GM10847 (cell line): ENCODE measurements around the gene SNN.

Experiments
- POLR2A ChIP-seq: IDR thresholded peaks from 2 replicates; pipeline ENCODE4 v1.6.1; 2011; ENCODE audit not compliant: insufficient read length; ENCODE audit errors: extremely low read depth

The SNN gene

DNA sequence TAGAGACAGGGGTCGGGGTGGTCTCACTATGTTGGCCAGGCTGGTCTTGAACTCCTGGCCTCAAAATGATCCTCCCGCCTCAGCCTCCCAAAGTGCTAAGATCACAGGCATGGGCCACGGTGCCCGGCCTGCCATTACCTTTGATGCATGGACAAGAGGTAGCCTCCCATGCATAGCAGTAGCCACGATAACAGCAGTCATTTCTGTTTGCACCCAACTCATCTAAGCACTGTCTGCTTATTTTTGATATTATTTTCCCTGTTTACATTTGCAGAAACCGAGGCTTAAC is 37.5 kb upstream of the SNN start:
- TF ChIP-seq POLR2A: no peak

DNA sequence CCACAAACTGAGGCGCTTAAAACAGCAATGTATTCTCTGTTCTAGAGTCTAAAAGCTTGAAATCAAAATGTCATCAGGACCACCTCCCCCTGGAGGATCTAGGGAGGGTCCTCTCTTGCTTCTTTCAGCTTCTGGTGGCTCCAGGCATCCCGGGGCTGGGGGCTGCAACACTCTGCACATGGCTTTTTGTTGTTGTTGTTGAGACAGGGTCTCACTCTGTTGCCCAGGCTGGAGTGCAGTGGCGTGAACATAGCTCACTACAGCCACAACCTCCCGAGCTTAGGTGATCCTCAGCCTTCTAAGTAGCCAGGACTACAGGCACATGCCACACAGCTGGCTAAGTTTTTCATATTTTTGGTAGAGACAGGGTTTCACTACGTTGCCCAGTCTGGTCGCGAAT is 37.0 kb upstream of the SNN start:
- TF ChIP-seq POLR2A: no peak

DNA sequence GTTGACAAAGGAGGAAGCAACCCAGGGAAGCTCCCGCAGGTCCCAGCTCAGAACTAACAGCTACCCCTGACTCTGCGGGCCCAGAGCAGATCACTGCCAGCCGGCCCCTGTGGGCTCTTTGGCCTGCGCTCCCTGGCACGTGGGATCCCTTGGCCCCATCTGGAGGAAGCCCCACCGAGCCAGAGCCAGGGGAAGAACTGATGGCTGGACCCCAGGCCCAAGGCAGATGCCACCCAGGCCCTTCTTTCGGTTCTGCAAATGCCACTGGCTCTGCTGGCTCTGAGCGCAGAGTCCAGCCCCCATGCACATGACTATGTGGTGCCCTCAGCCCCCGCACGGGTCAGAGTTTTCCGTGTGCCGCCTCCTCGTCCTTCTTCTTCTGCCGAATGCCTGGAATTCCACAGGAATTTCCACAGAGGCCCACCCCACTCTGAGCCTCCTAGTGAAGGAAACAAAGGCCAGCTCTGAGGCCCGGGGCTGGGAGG is 35.8 kb upstream of the SNN start:
- no peak for TF ChIP-seq POLR2A

DNA sequence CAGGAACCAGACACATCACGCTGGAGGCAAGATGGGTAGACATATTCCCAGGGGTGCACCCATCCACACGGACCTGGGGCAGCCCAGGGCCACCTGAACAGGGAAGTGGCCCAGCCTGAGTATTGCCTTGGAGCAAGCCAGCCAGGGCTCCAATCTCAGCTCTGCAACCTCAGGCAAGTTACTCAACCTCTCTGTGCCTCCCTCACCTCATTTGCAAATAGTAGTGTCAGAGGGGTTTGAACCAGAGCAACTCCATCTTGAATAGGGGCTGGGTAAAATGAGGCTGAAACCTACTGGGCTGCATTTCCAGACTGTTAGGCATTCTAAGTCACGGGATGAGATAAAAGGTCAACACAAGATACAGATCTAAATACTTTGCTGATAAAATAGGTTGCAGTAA is 35.1 kb upstream of the SNN start:
- TF ChIP-seq POLR2A: no peak

DNA sequence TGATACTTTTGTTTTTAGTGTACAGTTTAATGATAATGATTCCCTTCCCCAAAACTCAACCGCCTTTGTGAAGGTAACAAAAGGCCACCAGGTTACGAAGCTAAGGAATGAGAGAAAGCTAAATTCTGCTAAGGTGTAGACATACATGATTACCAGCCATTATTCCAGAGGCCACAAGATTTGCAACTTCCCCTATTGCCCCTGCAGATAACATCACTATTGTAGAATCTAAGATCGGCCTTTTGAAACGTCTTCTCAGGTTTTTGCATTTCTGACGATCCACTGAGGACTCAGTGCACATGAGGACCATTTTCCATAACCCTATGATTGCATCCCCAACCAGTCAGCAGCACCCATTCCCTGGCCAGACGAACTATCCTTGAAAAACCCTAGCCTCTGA is 33.9 kb upstream of the SNN start:
- TF ChIP-seq POLR2A: no peak

DNA sequence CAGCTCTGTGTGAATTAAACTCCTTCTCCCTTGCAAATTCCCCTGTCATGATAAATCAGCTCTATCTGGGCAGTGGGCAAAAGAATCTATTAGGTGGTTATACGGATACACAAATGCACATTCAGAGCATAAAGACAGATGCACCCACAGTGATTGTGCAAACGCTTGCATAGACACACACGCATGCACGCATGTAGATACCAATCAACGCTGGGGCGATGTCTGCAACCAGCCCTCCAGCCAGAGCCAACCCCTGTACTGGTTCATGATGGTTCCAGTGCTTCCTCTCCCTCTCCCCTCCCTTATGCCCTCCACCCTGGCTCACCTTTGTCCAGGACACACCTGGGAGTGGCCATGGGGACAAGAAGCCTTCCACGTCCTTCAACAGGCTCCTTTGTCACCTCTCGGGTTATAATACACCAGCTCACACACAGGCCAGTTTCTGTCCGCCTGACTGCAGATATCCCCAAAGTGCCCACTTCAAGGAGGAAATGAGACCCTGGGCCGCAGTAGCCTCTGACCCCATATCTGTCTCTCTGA is 33.1 kb upstream of the SNN start:
- no peak for TF ChIP-seq POLR2A

DNA sequence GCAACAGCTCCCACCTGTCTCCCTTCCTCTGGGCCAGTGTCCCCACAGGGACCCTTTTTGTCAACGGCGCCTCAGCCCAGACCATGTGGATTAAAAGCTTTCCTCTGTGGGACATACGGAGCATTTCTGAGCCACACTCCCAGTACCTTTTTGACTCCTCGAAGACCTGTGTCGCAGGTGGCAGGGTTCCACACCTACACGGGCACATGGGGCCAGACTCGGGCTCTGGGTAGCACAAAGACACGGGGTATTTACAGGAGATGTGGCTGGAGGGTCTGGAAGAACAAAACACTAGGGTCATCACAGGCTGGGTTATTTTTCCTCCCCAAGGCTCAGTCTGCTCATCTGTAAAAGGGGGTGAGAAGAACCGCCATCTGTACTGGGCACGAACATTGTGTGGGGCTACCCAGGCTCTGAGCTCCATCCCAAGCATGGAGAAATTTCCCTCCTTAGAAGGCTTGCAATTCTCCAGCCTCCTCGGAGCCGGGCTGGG is 32.5 kb upstream of the SNN start:
- TF ChIP-seq POLR2A: no peak

DNA sequence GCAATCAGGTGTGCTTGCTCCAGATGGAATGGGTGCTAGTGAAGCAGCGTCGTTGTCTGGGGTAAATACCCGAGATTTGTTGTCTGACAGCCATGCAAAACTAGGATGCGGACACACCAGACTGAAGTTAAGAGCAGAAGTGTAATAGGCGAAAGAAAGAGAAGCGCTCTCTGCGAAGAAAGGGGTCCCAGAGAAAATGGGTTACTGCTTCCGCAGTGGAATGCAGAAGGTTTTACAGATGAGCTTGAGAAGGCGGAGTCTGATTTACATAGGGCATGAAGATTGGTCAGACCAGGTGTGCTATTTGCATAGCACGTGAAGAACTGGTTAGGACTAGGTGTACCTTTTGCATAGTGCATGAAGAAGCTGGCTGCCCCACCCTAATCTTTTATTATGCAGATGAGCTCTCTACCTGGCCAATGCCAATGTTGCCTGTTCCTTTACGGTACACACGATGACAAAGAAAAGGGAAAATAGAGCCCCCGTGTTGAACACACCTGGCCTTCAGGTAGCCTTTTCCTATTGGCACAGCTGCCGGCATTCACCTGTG is 32.0 kb upstream of the SNN start:
- TF ChIP-seq POLR2A: no peak

DNA sequence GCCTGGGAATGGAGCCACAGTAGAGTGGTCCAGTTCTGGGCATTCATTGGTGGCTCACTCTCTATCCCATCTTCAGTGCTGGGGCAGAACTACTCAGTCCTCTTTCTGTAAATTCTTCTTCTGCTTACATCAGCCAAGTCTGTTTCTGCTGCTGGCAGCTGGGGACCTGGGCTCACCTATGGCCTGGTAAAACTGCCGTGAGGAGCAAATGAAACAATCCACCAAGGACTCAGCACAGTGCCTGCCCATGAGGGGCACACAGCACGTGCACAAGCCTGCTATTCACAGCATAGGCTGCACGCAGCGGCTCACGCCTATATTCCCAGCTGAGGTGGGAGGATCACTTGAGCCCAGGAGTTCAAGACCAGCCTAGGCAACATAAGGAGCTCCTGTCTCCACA is 30.9 kb upstream of the SNN start:
- TF ChIP-seq POLR2A: no peak

DNA sequence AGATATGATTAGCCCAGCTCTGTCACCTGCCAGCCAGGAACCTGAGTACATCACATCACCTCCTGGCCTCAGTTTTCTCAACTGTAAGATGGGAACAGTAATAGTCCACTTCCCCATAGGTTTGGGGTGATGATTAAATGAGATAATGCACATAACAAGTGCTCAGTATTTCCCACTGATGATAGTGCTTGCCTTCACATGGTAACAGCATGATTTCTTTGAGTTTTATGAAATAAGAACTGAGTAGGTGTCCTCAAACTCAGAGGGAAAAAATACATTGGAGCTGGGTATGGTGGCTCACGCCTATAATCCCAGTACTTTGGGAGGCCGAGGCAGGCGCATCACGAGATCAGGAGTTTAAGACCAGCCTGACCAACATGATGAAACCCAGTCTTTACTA is 30.1 kb upstream of the SNN start:
- no peak for TF ChIP-seq POLR2A

DNA sequence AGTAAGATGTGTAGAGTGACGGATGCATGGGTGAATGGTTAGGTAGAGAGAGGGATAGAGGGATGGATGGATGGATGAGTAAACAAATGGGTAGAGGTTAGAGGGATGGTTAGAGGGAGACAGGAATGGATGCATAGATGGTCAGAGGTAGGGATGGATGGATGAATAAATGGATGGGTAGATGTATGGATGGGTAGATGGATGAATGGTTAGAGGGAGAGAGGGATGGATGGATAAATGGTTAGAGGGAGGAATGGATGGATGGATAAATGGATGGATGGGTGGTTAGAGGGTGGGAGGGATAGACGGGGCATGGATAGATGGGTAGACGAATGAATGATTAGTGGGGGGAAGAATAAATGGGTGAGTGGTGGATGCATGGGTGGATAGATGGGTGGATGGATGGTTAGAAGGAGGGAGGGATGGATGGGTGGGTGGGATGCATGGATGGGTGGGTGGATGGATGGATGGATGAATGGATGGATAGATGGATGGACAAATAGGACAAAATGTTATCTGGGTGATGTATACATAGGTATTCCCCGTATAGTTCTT is 29.2 kb upstream of the SNN start:
- TF ChIP-seq POLR2A: no peak

DNA sequence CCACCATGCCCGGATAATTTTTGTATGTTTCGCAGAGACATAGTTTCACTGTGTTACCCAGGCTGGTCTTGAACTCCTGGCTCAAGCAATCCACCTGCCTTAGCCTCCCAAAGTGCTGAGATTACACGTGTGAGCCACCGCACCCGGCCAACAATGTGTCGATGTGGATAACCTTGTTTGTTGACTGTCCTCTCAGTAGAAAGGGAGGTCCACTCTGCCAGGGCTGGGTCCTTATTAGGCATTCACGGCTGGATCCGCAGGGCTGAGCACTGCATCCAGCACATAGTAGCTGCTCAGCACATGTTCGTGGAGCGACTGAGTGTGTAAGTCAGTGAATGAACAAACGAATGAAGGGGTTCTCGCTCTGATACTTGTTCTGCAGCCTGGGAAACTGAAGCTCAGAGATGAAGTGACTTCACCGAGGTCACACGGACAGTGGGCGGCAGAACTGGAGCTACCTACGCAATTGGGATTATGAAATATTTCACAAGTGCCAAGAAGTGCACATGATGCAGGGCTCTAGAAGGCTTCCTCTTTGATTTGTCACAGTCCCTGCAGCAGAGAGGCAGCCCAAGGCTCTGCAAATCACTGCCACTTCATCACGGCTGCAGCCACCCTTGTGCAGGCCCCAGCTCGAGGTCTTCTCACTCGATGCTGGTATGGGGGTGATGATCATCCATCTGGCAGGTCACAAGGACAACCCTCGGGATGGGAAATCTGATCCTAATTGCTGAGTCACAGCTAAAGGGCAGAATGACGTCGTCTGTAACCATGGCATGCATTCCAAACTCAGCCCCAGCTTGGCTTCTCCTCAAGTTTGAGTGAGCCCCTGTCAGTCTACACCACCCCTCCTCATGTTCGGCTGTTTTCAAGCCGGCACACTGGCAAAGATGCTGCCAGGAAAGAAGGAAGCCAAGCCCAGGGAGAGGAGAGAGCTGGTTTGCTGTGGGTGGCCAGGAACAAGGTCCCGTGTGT is 28.0 kb upstream of the SNN start:
- TF ChIP-seq POLR2A: no peak

DNA sequence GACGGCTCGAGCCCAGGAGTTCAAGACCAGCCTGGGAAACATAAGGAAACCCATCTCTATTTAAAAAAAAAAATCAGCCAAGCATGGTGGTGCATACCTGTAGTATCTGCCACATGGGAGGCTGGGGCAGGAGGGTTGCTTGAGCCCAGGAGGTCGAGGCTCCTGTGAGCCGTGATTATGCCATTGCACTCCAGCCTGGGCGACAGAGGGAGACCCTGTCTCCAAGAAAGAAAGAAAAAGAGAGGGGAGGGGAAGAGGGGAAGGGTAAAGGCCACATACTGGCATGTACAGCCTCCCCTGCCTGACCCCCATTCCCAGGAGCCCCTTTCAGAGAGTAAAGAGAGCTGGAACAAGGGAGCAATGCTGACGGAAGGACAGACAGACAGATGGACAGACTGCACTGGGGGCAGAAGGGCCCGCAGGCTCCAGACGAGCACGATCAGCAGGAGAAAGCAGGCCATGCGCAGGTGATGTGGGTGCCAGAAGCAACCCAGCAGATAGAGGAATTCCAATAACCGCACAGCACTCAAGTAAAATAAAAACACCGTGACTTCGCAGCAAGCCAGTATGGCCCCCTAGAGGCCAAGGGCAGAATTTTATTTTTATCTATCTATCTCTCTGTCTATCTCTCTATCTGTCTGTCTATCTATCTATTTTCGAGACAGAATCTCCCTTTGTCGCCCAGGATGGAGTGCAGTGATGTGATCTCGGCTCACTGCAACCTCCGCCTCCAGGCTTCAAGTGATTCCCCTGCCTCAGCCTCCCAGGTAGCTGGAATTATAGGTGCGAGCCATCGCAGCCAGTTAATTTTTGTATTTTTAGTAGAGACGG is 27.1 kb upstream of the SNN start:
- no peak for TF ChIP-seq POLR2A

DNA sequence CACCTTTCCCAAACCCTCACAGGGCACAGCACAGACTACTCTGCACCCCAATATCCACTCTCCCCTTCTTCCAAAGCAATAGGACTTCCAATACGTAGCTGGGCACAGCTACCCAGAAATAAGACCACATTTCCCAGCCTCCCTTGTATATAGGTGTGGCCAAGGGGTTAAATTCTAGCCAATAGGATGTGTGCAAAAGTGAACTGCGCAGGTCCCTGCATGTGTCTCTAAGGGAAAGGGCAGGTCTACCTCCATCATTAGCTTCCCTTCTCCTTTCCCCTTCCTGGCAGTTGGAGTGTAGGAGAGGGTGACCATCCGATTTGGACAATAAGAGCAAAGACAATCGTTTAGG is 25.5 kb upstream of the SNN start:
- TF ChIP-seq POLR2A: no peak

DNA sequence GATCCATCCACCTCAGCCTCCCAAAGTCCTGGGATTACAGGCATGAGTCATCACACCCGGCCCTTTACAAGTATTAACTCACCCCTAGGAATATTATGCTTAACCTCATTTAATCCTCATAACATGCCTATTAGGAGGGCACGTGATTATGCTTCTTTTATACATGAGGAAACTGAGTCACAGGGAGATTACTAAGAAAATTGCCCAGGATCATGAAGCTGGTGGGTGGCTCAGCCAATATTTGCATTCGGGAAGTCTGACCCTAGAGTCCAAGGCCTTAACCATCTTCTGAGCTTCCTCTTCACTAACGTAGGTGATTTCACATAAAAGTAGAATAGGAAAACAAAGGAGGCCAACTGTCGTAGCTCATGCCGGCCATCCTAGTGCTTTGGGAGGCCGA is 19.0 kb upstream of the SNN start:
- no peak for TF ChIP-seq POLR2A
